Gastroesophageal sphincter (tissue), 3 donors: ENCODE data around the gene TTC33.

ENCODE experiments used
- CTCF ChIP-seq, 4 experiments: fragments of 200-600 bp in 2 of 4; fragments of 450-650 bp in 2 of 4; sonication (generic) in 1 of 4; IDR thresholded peaks; one replicate each; pipeline ENCODE4 v1.5.1; 2017 to 2019; ENCODE audit warnings: antibody characterized with exemption in 4 of 4, mild to moderate bottlenecking in 2 of 4, moderate library complexity in 2 of 4
- POLR2A ChIP-seq, 2 donors: fragments of 450-650 bp; IDR thresholded peaks; one replicate each; pipeline ENCODE4 v1.6.1; 2017; ENCODE audit warnings: antibody characterized with exemption in 2 of 2, mild to moderate bottlenecking in 2 of 2, moderate library complexity in 1 of 2

DNA sequence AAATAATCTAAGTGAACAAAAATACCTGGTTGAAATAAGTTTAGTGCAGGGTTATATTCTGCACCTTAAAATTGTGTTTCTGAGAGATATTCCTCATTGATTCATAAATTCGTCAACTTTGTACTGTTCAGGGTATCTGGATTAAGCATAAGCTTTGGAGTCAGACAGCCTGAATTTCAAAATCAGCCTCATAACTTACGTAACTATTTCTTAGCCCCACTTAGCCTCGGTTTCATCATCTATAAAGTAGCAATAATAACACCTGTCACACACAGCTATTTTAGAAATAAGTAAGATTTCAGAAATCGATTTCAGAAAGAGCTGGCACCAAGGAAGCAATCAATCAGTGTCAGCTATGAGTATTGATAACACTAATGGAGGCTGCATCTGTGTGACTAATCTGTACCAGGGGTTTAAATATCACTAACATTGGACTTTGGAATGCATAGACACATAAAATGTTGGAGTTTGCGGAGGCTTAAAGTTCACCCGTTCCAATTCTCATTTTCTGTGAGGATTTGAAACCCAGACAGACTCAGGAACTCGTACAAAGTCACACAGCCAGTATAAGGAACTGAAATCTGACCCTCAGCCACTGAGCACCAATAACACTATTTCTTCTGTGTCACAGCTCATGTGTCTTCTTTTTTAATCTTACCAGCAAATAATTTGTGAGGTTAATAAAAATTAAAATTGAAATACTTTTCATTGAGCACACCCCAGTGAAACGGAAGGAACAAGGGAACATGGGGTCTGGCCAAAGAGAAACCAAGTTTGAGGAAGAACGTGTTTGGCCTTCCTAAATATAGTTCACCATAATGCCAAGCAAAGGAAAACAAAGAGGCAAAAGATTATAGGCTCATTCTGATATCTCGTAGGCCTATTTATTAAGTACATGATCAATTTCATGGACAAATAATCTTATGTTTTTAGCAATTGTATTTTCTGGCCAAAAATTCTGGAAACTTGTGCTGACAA is 270.5 kb downstream of the TTC33 start:
- TF ChIP-seq CTCF (IDR thresholded peaks at IDR 0.05) (no peak), POLR2A (IDR thresholded peaks at IDR 0.05) (no peak)
